Neutrophil (primary cell): ENCODE data around the gene GPR34.
A peak's percentile ranks its signal among the peaks of the same experiment; 100 is the strongest.

Experiments used
- H3K27ac ChIP-seq: fragments of 200-600 bp; sonication (generic); 2 replicates; pipeline ENCODE4 v1.5.1; 2016; ENCODE audit warnings: mild to moderate bottlenecking, moderate library complexity
- H3K27me3 ChIP-seq: fragments of 200-600 bp; sonication (generic); 2 replicates; pipeline ENCODE4 v1.6.0; 2016; ENCODE audit warnings: mild to moderate bottlenecking
- H3K36me3 ChIP-seq: fragments of 200-600 bp; sonication (generic); 2 replicates; pipeline ENCODE4 v1.5.1; 2017
- H3K4me1 ChIP-seq, 2 experiments: fragments of 200-600 bp in 1 of 2; sonication (generic) in 1 of 2; 1 replicate in 1 of 2; 2 replicates in 1 of 2; pipeline versions ENCODE4 v1.5.1 to v1.6.1; 2013 to 2016; ENCODE audit warnings: low read depth in 1 of 2, low read length in 1 of 2, mild to moderate bottlenecking in 1 of 2, moderate library complexity in 1 of 2; ENCODE audit not compliant: control insufficient read depth in 1 of 2, insufficient read depth in 1 of 2
- H3K4me3 ChIP-seq, 2 experiments: fragments of 200-600 bp in 1 of 2; sonication (generic) in 1 of 2; 1 replicate in 1 of 2; 2 replicates in 1 of 2; pipeline ENCODE4 v1.5.1; 2013 to 2016; ENCODE audit warnings: low read depth in 1 of 2, low read length in 1 of 2, mild to moderate bottlenecking in 1 of 2, moderate library complexity in 1 of 2
- H3K9me3 ChIP-seq: fragments of 200-600 bp; sonication (generic); 2 replicates; pipeline ENCODE4 v1.5.1; 2016
- TF ChIP-seq, protein P1 (sequence below): fragments of 200-600 bp; sonication (generic); IDR thresholded peaks from 2 replicates; pipeline ENCODE4 v1.5.1; 2016; ENCODE audit warnings: antibody characterized with exemption

Gene GPR34

DNA sequence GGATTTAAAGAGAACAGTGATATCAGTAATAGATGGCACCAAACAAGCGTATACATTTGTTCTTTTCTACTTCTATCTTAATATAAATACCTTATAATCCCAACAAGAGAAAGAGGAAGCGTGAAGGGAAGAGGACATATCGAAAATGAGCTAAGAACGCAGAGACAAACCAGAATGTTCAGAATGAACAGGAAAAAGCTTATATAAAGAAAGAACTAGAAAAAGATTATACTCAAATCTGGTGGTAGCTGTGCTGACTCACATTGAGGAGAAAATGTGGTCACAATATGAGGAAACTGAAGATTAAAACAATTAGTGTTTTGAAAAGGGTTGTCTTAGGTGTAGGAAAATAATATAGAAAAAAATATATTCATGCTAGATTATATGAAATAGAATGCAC is 2.0 kb upstream of the GPR34 start:
- Histone ChIP-seq H3K27ac (peak overlapping the region; percentile 21), H3K9me3 (no peaks in the 10 kb centered on the region), H3K4me1 (peaks cover 32 to 41% of the 10 kb centered on the region in 2 experiments), H3K36me3 (no peaks in the 10 kb centered on the region), H3K4me3 (no peak overlapping the region), H3K27me3 (no peaks in the 10 kb centered on the region)
- TF ChIP-seq, protein P1, sequence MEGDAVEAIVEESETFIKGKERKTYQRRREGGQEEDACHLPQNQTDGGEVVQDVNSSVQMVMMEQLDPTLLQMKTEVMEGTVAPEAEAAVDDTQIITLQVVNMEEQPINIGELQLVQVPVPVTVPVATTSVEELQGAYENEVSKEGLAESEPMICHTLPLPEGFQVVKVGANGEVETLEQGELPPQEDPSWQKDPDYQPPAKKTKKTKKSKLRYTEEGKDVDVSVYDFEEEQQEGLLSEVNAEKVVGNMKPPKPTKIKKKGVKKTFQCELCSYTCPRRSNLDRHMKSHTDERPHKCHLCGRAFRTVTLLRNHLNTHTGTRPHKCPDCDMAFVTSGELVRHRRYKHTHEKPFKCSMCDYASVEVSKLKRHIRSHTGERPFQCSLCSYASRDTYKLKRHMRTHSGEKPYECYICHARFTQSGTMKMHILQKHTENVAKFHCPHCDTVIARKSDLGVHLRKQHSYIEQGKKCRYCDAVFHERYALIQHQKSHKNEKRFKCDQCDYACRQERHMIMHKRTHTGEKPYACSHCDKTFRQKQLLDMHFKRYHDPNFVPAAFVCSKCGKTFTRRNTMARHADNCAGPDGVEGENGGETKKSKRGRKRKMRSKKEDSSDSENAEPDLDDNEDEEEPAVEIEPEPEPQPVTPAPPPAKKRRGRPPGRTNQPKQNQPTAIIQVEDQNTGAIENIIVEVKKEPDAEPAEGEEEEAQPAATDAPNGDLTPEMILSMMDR: no peak

DNA sequence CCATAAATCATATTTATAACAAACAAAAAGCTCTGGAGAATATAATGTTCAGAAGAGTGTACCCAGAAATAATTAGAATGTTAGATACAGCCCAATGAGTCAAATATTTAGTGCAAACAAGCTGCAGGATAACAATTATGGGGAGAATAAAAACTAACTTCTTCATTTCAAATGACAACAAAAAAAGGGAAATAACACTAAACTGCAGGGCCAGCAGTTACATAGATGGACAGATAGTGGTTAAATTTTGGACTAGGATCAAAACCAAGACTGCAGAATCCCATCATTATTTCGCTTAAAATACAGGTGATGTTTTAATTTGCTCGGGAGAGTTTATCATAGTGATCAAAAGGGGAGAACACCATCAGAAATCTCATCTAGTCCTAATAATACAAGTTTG is 617 bp upstream of the GPR34 start:
- H3K4me1 ChIP-seq: peaks cover 35 to 45% of the 10 kb centered on the region in 2 experiments

DNA sequence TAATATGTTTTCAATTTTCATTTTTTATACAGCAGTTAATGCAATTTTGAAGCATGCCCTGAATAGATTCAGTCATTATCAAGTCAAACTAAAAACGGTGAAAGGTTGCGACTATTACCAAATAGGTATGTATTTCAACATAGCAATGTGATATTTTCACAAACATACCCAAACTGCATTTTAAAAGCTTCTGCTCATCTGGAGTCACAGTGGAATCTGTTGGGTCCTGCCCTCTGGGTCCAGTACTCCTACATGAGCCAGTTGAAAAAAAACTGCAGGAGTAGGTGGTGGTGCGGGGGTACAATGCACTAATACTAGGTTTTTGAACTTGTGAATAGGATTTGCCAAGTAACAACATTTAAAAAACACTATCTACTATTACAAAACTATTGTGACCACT is 938 bp downstream of the GPR34 start:
- TF ChIP-seq, protein P1: no peak
- Histone ChIP-seq H3K9me3 (no peaks in the 10 kb centered on the region), H3K4me1 (peaks cover 49 to 55% of the 10 kb centered on the region in 2 experiments)

More for the DNA sequence above, 617 bp upstream of the GPR34 start:
- no peaks in the 10 kb centered on the region for H3K9me3 ChIP-seq
- H3K27me3 ChIP-seq: no peaks in the 10 kb centered on the region
- peak overlapping the region; percentile 67 for H3K27ac ChIP-seq
- TF ChIP-seq, protein P1: no peak
- no peak overlapping the region for H3K4me3 ChIP-seq
- H3K36me3 ChIP-seq: no peaks in the 10 kb centered on the region

DNA sequence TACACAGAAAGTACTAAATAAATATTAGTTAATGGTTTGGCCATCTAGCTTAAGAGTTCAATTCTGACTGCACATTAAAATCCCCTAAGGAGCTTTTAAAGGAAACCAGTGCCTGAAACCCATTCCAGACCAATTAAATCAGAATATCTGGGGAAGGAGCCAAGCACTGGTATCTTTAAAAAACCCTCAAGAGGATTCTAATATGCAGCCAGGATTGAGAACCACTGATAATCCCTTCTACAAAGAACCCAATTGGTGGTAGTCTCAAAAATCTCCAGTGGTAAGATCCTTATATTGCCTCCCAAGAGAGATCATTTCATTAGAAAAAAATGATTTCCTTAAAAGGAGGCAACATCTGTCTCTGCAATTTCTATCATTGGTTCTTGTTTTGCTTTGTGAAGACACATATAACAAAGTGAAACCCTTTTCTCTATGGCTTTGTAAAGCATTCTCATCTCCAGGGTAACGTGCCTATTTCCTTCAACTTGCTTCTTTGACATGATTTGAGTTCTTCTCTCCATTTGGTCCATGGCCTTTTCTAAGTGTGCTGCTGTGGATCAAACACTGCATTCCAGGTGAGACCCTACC is 3.5 kb downstream of the GPR34 start:
- no peak overlapping the region for H3K27ac ChIP-seq

More for the DNA sequence above, 938 bp downstream of the GPR34 start:
- Histone ChIP-seq H3K4me3 (no peak overlapping the region), H3K36me3 (no peaks in the 10 kb centered on the region), H3K27me3 (no peaks in the 10 kb centered on the region), H3K27ac (no peak overlapping the region)

DNA sequence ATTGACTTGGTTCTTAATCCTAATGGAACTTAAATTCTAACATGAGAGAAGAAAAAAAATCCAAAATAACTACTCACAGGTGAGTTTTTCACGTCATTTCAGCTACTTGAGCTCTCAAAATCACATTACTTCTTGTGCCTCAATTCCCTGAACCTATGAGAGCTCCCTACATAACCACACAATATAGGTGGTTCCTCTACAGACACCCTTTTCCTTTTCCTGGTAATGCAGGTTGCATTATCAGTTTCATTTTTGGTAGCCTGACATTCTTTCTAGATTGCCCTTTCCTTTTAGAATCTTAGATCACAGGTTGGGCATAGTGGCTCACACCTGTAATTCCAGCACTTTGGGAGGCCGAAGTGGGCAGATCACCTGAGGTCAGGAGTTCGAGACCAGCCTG is 4.3 kb downstream of the GPR34 start:
- H3K9me3 ChIP-seq: no peaks in the 10 kb centered on the region
- TF ChIP-seq, protein P1: no peak
- H3K4me3 ChIP-seq: no peak overlapping the region
- peaks cover 33 to 34% of the 10 kb centered on the region in 2 experiments for H3K4me1 ChIP-seq
- no peak overlapping the region for H3K27ac ChIP-seq
- no peaks in the 10 kb centered on the region for H3K27me3 ChIP-seq
- H3K36me3 ChIP-seq: no peaks in the 10 kb centered on the region

More for the DNA sequence above, 3.5 kb downstream of the GPR34 start:
- TF ChIP-seq, protein P1: no peak
- Histone ChIP-seq H3K4me1 (peaks cover 38 to 40% of the 10 kb centered on the region in 2 experiments), H3K36me3 (no peaks in the 10 kb centered on the region), H3K27me3 (no peaks in the 10 kb centered on the region), H3K9me3 (no peaks in the 10 kb centered on the region), H3K4me3 (no peak overlapping the region)
